Measurements from ENCODE around the gene SLC45A2.
A peak's percentile ranks its signal among the peaks of the same experiment; 100 is the strongest.

Gene SLC45A2

GRCh38 chr5:34005681-34006080 lies 21.2 kb upstream of the SLC45A2 start:
- DNase-seq = no peak

- DNase-seq = peak; percentile 30
These were observed 20.7 kb upstream of the SLC45A2 start for GRCh38 chr5:34005211-34005610.

- DNase-seq = no peak
These were observed 19.4 kb upstream of the SLC45A2 start for GRCh38 chr5:34003941-34004340.

- no peak for DNase-seq
These were observed 18.3 kb upstream of the SLC45A2 start for GRCh38 chr5:34002629-34003328.

GRCh38 chr5:34001241-34001841 lies 16.8 kb upstream of the SLC45A2 start:
- no peak for DNase-seq

GRCh38 chr5:33999978-34000377 lies 15.5 kb upstream of the SLC45A2 start:
- DNase-seq = no peak

GRCh38 chr5:33997331-33997983 lies 13.0 kb upstream of the SLC45A2 start:
- DNase-seq = peak; percentile 55

- no peak for DNase-seq
These were observed 11.4 kb upstream of the SLC45A2 start for GRCh38 chr5:33995865-33996264.

GRCh38 chr5:33994845-33995244 lies 10.4 kb upstream of the SLC45A2 start:
- peak; percentile 58 for DNase-seq

- no peak for DNase-seq
These were observed 8.4 kb upstream of the SLC45A2 start for GRCh38 chr5:33992864-33993263.

GRCh38 chr5:33985447-33985846 lies 954 bp upstream of the SLC45A2 start:
- DNase-seq = no peak

- no peak for DNase-seq
These were observed 315 bp downstream of the SLC45A2 start for GRCh38 chr5:33984178-33984577.

- no peak for DNase-seq
These were observed 2.9 kb downstream of the SLC45A2 start for GRCh38 chr5:33981408-33982162.

- no peak for DNase-seq
These were observed 4.5 kb downstream of the SLC45A2 start for GRCh38 chr5:33980030-33980429.

- DNase-seq = no peak
These were observed 6.2 kb downstream of the SLC45A2 start for GRCh38 chr5:33978306-33978705.

- DNase-seq = no peak
These were observed 8.2 kb downstream of the SLC45A2 start for GRCh38 chr5:33976307-33976706.

- no peak for DNase-seq
These were observed 8.6 kb downstream of the SLC45A2 start for GRCh38 chr5:33975852-33976251.

GRCh38 chr5:33973271-33973670 lies 11.2 kb downstream of the SLC45A2 start:
- peak; percentile 20 for DNase-seq

- peak; percentile 35 for DNase-seq
These were observed 14.7 kb downstream of the SLC45A2 start for GRCh38 chr5:33969572-33970452.

GRCh38 chr5:33968211-33969005 lies 16.1 kb downstream of the SLC45A2 start:
- no peak for DNase-seq

GRCh38 chr5:33966805-33967204 lies 17.7 kb downstream of the SLC45A2 start:
- DNase-seq = no peak
